H1 (cell line): ENCODE results near the gene MXRA8. TPM values are rescaled to one million over a fixed set of nuclear protein-coding genes. Genes with fewer than 3 reads are reported as not detected.

Experiments
- CTCF ChIA-PET: fragments of 300-600 bp; sonication (Branson Sonifier 250); formaldehyde crosslinking; loops from one replicate; lab custom pipeline; 2021; ENCODE audit not compliant: partially characterized antibody; lab: Charles Lee
- POLR2A ChIA-PET: fragments of 300-600 bp; sonication (Branson Sonifier 250); formaldehyde crosslinking; loops from one replicate; lab custom pipeline; 2021; ENCODE audit warnings: inconsistent platforms; ENCODE audit not compliant: partially characterized antibody; lab: Charles Lee
- DNase-seq, 2 experiments: peaks; one replicate each; pipeline versions ENCODE4 v3.0.0 to v3.0.0-alpha.2; 2010 to 2022; ENCODE audit warnings: low spot score in 2 of 2, low read depth in 1 of 2, mixed read lengths in 1 of 2
- FAIRE-seq: peaks from 2 replicates; lab custom pipeline; 2011; peaks lifted over from hg19 to GRCh38; lab: Jason Lieb, UNC
- H2AFZ ChIP-seq: 2 replicates; pipeline ENCODE4 v1.8.1; 2012; ENCODE audit warnings: low read length, inconsistent platforms
- H2AK5ac ChIP-seq: 2 replicates; pipeline ENCODE4 v1.6.1; 2013; ENCODE audit warnings: low read depth, low read length
- H2BK120ac ChIP-seq: replicated peaks from 2 replicates; pipeline ENCODE3; 2013; ENCODE audit warnings: low read depth, low read length, inconsistent platforms
- H2BK12ac ChIP-seq: 2 replicates; pipeline ENCODE4 v1.6.1; 2013; ENCODE audit warnings: low read depth, low read length
- H2BK15ac ChIP-seq: 2 replicates; pipeline ENCODE4 v1.6.1; 2013; ENCODE audit warnings: low read length
- H2BK20ac ChIP-seq: 2 replicates; pipeline ENCODE4 v1.6.1; 2013; ENCODE audit warnings: low read length
- H2BK5ac ChIP-seq: 2 replicates; pipeline ENCODE4 v1.6.1; 2013; ENCODE audit warnings: low read depth, low read length
- H3K14ac ChIP-seq: 2 replicates; pipeline ENCODE4 v1.6.1; 2013; ENCODE audit warnings: inconsistent platforms; ENCODE audit not compliant: insufficient read length
- H3K18ac ChIP-seq: 2 replicates; pipeline ENCODE4 v1.6.1; 2013; ENCODE audit warnings: low read length; ENCODE audit errors: extremely low read depth
- H3K23ac ChIP-seq: 2 replicates; pipeline ENCODE4 v1.6.1; 2013; ENCODE audit warnings: inconsistent platforms; ENCODE audit not compliant: insufficient read length
- H3K23me2 ChIP-seq: 2 replicates; pipeline ENCODE4 v1.6.1; 2013; ENCODE audit warnings: low read depth, low read length
- H3K27ac ChIP-seq: 2 replicates; pipeline ENCODE4 v1.6.1; 2011; ENCODE audit warnings: low read depth, low read length, inconsistent platforms
- H3K27me3 ChIP-seq, 4 experiments: replicated peaks in 1 of 4; 1 replicate in 1 of 4; 2 replicates in 3 of 4; pipeline versions ENCODE4 v1.6.1 to v1.8.1; 2011 to 2013; ENCODE audit warnings: low read length in 3 of 4, mild to moderate bottlenecking in 3 of 4, inconsistent platforms in 2 of 4, mixed read lengths in 2 of 4, moderate library complexity in 1 of 4; ENCODE audit not compliant: control insufficient read depth in 3 of 4, insufficient read depth in 3 of 4; ENCODE audit errors: extremely low read depth in 1 of 4
- H3K36me3 ChIP-seq, 4 experiments: 2 replicates each; pipeline versions ENCODE4 v1.6.1 to v1.8.1; 2011 to 2013; ENCODE audit warnings: mild to moderate bottlenecking in 4 of 4, low read length in 3 of 4, moderate library complexity in 2 of 4, control low read depth in 1 of 4, inconsistent platforms in 1 of 4; ENCODE audit not compliant: insufficient read depth in 4 of 4, control insufficient read depth in 2 of 4
- H3K4ac ChIP-seq: replicated peaks from 2 replicates; pipeline ENCODE3; 2013; ENCODE audit warnings: low read length, low read depth, mixed read lengths, inconsistent platforms; ENCODE audit not compliant: insufficient read length
- H3K4me1 ChIP-seq, 4 experiments: replicated peaks in 1 of 4; 1 replicate in 1 of 4; 2 replicates in 3 of 4; pipeline versions ENCODE4 v1.6.1 to v1.8.1; 2011 to 2013; ENCODE audit warnings: low read length in 3 of 4, inconsistent platforms in 2 of 4, mixed read lengths in 1 of 4; ENCODE audit not compliant: insufficient read depth in 4 of 4, control insufficient read depth in 3 of 4
- H3K4me2 ChIP-seq, 2 experiments: 2 replicates each; pipeline versions ENCODE4 v1.6.1 to v1.8.1; 2011 to 2013; ENCODE audit warnings: low read depth in 2 of 2, low read length in 2 of 2, control low read depth in 1 of 2, inconsistent platforms in 1 of 2, mild to moderate bottlenecking in 1 of 2; ENCODE audit not compliant: insufficient read depth in 1 of 2
- H3K4me3 ChIP-seq, 4 experiments: fragments of 200-600, 300-600 bp in 1 of 4; sonication (generic), shearing (Covaris generic), sonication (Bioruptor Twin) in 1 of 4; 2 replicates each; pipeline versions ENCODE4 v1.5.1 to v1.8.1; 2011 to 2016; ENCODE audit warnings: low read length in 4 of 4, low read depth in 3 of 4, control low read depth in 2 of 4, inconsistent platforms in 2 of 4, mild to moderate bottlenecking in 2 of 4, mixed read lengths in 1 of 4, moderate library complexity in 1 of 4; ENCODE audit not compliant: insufficient read depth in 2 of 4; ENCODE audit errors: extremely low read depth in 1 of 4
- H3K56ac ChIP-seq: replicated peaks from 2 replicates; pipeline ENCODE3; 2013; ENCODE audit warnings: low read depth, mild to moderate bottlenecking, mixed read lengths, low read length, inconsistent platforms; ENCODE audit not compliant: insufficient read length
- H3K79me1 ChIP-seq: 2 replicates; pipeline ENCODE4 v1.6.1; 2013; ENCODE audit warnings: low read depth, low read length, control low read depth
- H3K79me2 ChIP-seq, 2 experiments: 2 replicates each; pipeline versions ENCODE4 v1.6.1 to v1.8.1; 2012 to 2013; ENCODE audit warnings: low read length in 2 of 2, mild to moderate bottlenecking in 2 of 2, inconsistent platforms in 1 of 2; ENCODE audit not compliant: insufficient read depth in 2 of 2, control insufficient read depth in 1 of 2
- H3K9ac ChIP-seq, 4 experiments: replicated peaks in 1 of 4; 1 replicate in 1 of 4; 2 replicates in 3 of 4; pipeline versions ENCODE4 v1.6.1 to v1.8.1; 2011 to 2013; ENCODE audit warnings: low read depth in 3 of 4, low read length in 3 of 4, control low read depth in 2 of 4, mild to moderate bottlenecking in 2 of 4, moderate library complexity in 2 of 4, inconsistent platforms in 1 of 4; ENCODE audit errors: extremely low read depth in 1 of 4
- H3K9me3 ChIP-seq, 2 experiments: 2 replicates each; pipeline versions ENCODE4 v1.6.1 to v1.8.1; 2012 to 2013; ENCODE audit warnings: mild to moderate bottlenecking in 2 of 2, moderate library complexity in 2 of 2, control low read depth in 1 of 2, inconsistent platforms in 1 of 2, low read depth in 1 of 2, low read length in 1 of 2, mixed read lengths in 1 of 2; ENCODE audit not compliant: insufficient read depth in 2 of 2
- H4K20me1 ChIP-seq, 2 experiments: replicated peaks in 1 of 2; 2 replicates each; pipeline versions ENCODE3 to v1.8.1; 2011 to 2013; ENCODE audit warnings: inconsistent platforms in 2 of 2, low read length in 2 of 2, mild to moderate bottlenecking in 1 of 2; ENCODE audit not compliant: insufficient read depth in 2 of 2, control insufficient read depth in 1 of 2
- H4K5ac ChIP-seq: 2 replicates; pipeline ENCODE4 v1.6.1; 2013; ENCODE audit warnings: low read length, low read depth, mixed read lengths, inconsistent platforms; ENCODE audit not compliant: insufficient read length
- H4K8ac ChIP-seq: 2 replicates; pipeline ENCODE4 v1.8.0; 2013; ENCODE audit warnings: mild to moderate bottlenecking, moderate library complexity, low read length, inconsistent platforms; ENCODE audit not compliant: insufficient read depth; ENCODE audit errors: extremely low read depth
- H4K91ac ChIP-seq: replicated peaks from 2 replicates; pipeline ENCODE3; 2013; ENCODE audit warnings: low read length, mixed read lengths, inconsistent platforms; ENCODE audit not compliant: insufficient read length
- RXRA ChIP-seq: IDR thresholded peaks from 2 replicates; pipeline ENCODE4 v1.6.1; 2011; ENCODE audit warnings: low read depth, mild to moderate bottlenecking, low read length, moderate library complexity; ENCODE audit not compliant: insufficient read depth
- SIX5 ChIP-seq: IDR thresholded peaks from 2 replicates; pipeline ENCODE4 v1.6.1; 2011; ENCODE audit warnings: mild to moderate bottlenecking, low read depth, low read length
- TAF1 ChIP-seq: IDR thresholded peaks from 2 replicates; pipeline ENCODE4 v1.6.1; 2011; ENCODE audit warnings: mild to moderate bottlenecking, low read depth, low read length
- TBP ChIP-seq: IDR thresholded peaks from 2 replicates; pipeline ENCODE4 v1.6.1; 2011; ENCODE audit warnings: low read depth, low read length, improper control_type of control experiment
- TEAD4 ChIP-seq: IDR thresholded peaks from 2 replicates; pipeline ENCODE4 v1.6.1; 2012; ENCODE audit warnings: low read depth, low read length, inconsistent platforms, mixed read lengths
- WGBS, 2 experiments: shearing (Covaris generic) in 1 of 2; methylation state at CpG; one replicate each; pipeline versions ENCODE4 v1.1.6 to v1.1.7; 2013 to 2015; ENCODE audit warnings: low lambda C conversion rate in 2 of 2, mixed read lengths in 2 of 2, inconsistent platforms in 1 of 2, low coverage in 1 of 2, missing lambda C conversion rate in 1 of 2; ENCODE audit not compliant: insufficient replicate concordance in 2 of 2, insufficient coverage in 1 of 2, insufficient read length in 1 of 2; ENCODE audit errors: extremely low coverage in 1 of 2, missing lambda C conversion rate in 1 of 2; 5-methylcytosine and 5-hydroxymethylcytosine counted together
- polyA plus RNA-seq, 7 experiments: library from polyadenylated mRNA; depleted of rRNA in 3 of 7; stranded (reverse) in 5 of 7; unstranded in 2 of 7; fragments of >200 nt in 5 of 7; fragments of 200-250 nt in 2 of 7; gene quantifications; 1 replicate in 5 of 7; 2 replicates in 1 of 7; 4 replicates in 1 of 7; pipeline versions ENCODE4 v1.2.1 to v1.2.3, GENCODE V29; 2011 to 2013; ENCODE audit warnings: missing spikeins in 2 of 7, mixed read lengths in 2 of 7
- total RNA-seq: library from RNA; stranded (reverse); fragmentation: NEBNext Ultra II Directional; extraction: Animal tissue kit (Norgen Biotek cat#: 25700); gene quantifications from 2 replicates; pipeline ENCODE4 v1.2.1, GENCODE V29; 2021
- TF ChIP-seq, protein P1 (sequence below): IDR thresholded peaks from 2 replicates; pipeline ENCODE4 v1.6.1; 2012; ENCODE audit warnings: low read length, inconsistent platforms

Gene MXRA8
- total and polyA plus RNA-seq, 2 of the 8 experiments (the other 6 are each of a cell fraction or from before 2014, with no cell fraction given): 10.5 to 17.2 TPM

DNA sequence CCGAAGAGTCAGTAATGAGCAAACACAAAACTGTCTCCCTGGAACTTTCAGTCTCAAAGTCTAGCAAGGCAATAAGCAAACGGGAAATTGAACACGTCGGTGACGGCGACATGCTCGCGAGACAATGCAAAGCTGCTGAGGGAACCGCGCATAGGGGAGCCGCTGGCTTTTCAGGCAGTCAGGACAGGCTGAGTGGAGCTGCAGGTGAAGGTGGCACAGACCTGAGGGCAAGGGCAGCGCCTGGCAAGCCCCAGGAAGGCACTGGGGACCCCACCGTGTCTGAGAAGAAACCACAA, 38.8 kb downstream of the MXRA8 start:
- TF ChIP-seq TEAD4: no peak
- no peak for TF ChIP-seq RXRA
- TF ChIP-seq SIX5: no peak
- TF ChIP-seq TAF1: no peak
- TF ChIP-seq, protein P1, sequence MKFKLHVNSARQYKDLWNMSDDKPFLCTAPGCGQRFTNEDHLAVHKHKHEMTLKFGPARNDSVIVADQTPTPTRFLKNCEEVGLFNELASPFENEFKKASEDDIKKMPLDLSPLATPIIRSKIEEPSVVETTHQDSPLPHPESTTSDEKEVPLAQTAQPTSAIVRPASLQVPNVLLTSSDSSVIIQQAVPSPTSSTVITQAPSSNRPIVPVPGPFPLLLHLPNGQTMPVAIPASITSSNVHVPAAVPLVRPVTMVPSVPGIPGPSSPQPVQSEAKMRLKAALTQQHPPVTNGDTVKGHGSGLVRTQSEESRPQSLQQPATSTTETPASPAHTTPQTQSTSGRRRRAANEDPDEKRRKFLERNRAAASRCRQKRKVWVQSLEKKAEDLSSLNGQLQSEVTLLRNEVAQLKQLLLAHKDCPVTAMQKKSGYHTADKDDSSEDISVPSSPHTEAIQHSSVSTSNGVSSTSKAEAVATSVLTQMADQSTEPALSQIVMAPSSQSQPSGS: no peak
- TF ChIP-seq TBP: no peak
- no peak overlapping the region for H4K8ac ChIP-seq
- FAIRE-seq: no peak
- no peak overlapping the region for H2AK5ac ChIP-seq
- ChIA-PET CTCF (interaction anchor here (1.7 kb wide), 1 partner anchor 20 kb away, joined by 6 read pairs; no protein-coding TSS in a partner anchor), POLR2A (interaction anchor here (1.0 to 3.0 kb wide), 5 partner anchors 9 to 32 kb away, joined by 4 to 20 read pairs (median 6); no protein-coding TSS in a partner anchor)
- H2AFZ ChIP-seq: no peak overlapping the region
- H3K23ac ChIP-seq: no peak overlapping the region
- H2BK20ac ChIP-seq: no peak overlapping the region
- H3K4me2 ChIP-seq: no peak overlapping the region
- H3K27me3 ChIP-seq: no peaks in the 10 kb centered on the region
- H3K4ac ChIP-seq: no peak overlapping the region
- peaks cover 25 to 40% of the 10 kb centered on the region in 2 experiments for H4K20me1 ChIP-seq
- H3K36me3 ChIP-seq: peaks cover 3 to 20% (median 9%) of the 10 kb centered on the region in 4 experiments; a peak in 6 of 8 replicates
- peaks cover 0 to 16% (median 4%) of the 10 kb centered on the region in 4 experiments; a peak in 6 of 7 replicates for H3K4me1 ChIP-seq
- H3K23me2 ChIP-seq: no peaks in the 10 kb centered on the region
- peaks cover 35% of the 10 kb centered on the region for H3K79me1 ChIP-seq
- H4K91ac ChIP-seq: no peak overlapping the region
- H3K56ac ChIP-seq: no peak overlapping the region
- H2BK120ac ChIP-seq: no peak overlapping the region
- H2BK15ac ChIP-seq: no peak overlapping the region
- 90% methylated on average over 12 of the region's 13 CpGs; no CpG with 5 or more reads in 1 of the 2 experiments for WGBS, 2 experiments
- no peak for DNase-seq
- no peak overlapping the region; a peak in 1 of 7 replicates for H3K9ac ChIP-seq
- H3K9me3 ChIP-seq: no peaks in the 10 kb centered on the region
- H3K18ac ChIP-seq: no peak overlapping the region
- H2BK12ac ChIP-seq: no peak overlapping the region
- H3K14ac ChIP-seq: no peak overlapping the region
- H3K4me3 ChIP-seq: no peak overlapping the region
- no peak overlapping the region for H3K27ac ChIP-seq
- H4K5ac ChIP-seq: no peak overlapping the region
- no peak overlapping the region for H2BK5ac ChIP-seq
- peaks cover 12 to 50% of the 10 kb centered on the region in 2 experiments; a peak in 3 of 4 replicates for H3K79me2 ChIP-seq
